Bone marrow (tissue), 2 donors: ENCODE results near the gene ARID1B.

Experiments used
- DNase-seq, 2 donors: peaks; one replicate each; lab custom pipeline; 2025; lab: John Stamatoyannopoulos, UW

ARID1B gene

GRCh38 chr6:156776840-156777576 lies at the start of gene ARID1B:
ARID1B (plus strand) TSS chr6:156777378; CDS start chr6:156777681, 303 bp downstream.
- DNase-seq = peak; percentile 37 to 39

GRCh38 chr6:156727715-156728385 lies 49.3 kb upstream of the ARID1B start:
- DNase-seq = no peak

GRCh38 chr6:156729248-156729647 lies 47.9 kb upstream of the ARID1B start:
- DNase-seq = no peak

- no peak for DNase-seq
Measured at GRCh38 chr6:156731396-156731795, 45.8 kb upstream of the ARID1B start.

- DNase-seq = no peak
Measured at GRCh38 chr6:156735751-156736150, 41.4 kb upstream of the ARID1B start.

- DNase-seq = no peak
Measured at GRCh38 chr6:156740604-156741003, 36.6 kb upstream of the ARID1B start.

GRCh38 chr6:156741287-156742073 lies 35.7 kb upstream of the ARID1B start:
- no peak for DNase-seq

- no peak for DNase-seq
Measured at GRCh38 chr6:156747715-156748114, 29.5 kb upstream of the ARID1B start.

- no peak for DNase-seq
Measured at GRCh38 chr6:156748504-156748903, 28.7 kb upstream of the ARID1B start.

GRCh38 chr6:156752666-156753301 lies 24.4 kb upstream of the ARID1B start:
- no peak for DNase-seq

- DNase-seq = no peak
Measured at GRCh38 chr6:156756630-156757610, 20.3 kb upstream of the ARID1B start.

- DNase-seq = no peak
Measured at GRCh38 chr6:156757849-156758248, 19.3 kb upstream of the ARID1B start.

GRCh38 chr6:156760377-156760776 lies 16.8 kb upstream of the ARID1B start:
- DNase-seq = no peak

GRCh38 chr6:156762547-156762946 lies 14.6 kb upstream of the ARID1B start:
- DNase-seq = no peak

GRCh38 chr6:156765117-156765516 lies 12.1 kb upstream of the ARID1B start:
- no peak for DNase-seq

- peak in 1 of 2 donors; percentile 31 for DNase-seq
Measured at GRCh38 chr6:156767603-156768467, 9.3 kb upstream of the ARID1B start.

GRCh38 chr6:156771047-156771446 lies 6.1 kb upstream of the ARID1B start:
- DNase-seq = no peak

GRCh38 chr6:156771761-156772160 lies 5.4 kb upstream of the ARID1B start:
- DNase-seq = no peak

GRCh38 chr6:156773476-156773875 lies 3.7 kb upstream of the ARID1B start:
- DNase-seq = no peak
